HG03025 (cell line): Measurements from ENCODE around the gene GLG1.
"Not testable (repeated sequence)": the region's sequence is repeated elsewhere in the genome, so short reads cannot be mapped to it uniquely, and the experiment has no call there.

Experiments
- ATAC-seq: cut with Tn5 transposase; IDR thresholded peaks from one replicate; pipeline ENCODE4 v1.9.1; 2021; ENCODE audit warnings: mild to moderate bottlenecking, moderate library complexity; ENCODE audit not compliant: unreplicated experiment, low FRiP score

GLG1 gene

GRCh38 chr16:74450967-74451760 is 155.8 kb downstream of the GLG1 start:
- no peak for ATAC-seq

- no peak for ATAC-seq
These were observed 156.7 kb downstream of the GLG1 start for GRCh38 chr16:74450236-74450635.

DNA sequence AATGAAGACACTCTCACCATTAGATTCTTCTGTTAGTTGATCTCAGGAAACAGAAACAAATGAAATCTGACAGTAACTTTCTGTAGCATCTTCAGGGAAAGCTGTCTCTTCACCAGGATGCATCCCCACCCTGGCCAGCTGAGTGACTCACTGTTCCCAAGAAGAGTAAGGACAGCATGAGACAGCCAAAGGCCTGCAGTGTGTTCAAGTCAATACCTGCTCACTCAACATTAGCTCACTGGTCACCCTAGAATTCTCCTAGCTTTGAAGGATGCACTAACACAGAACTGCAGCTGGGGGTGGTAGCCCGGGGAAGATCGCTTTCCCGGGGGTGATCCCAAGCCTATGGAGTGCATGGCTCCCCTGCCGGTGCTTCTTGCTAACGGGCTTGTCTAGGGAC is 157.4 kb downstream of the GLG1 start:
- no peak for ATAC-seq

GRCh38 chr16:74448990-74449389 is 157.9 kb downstream of the GLG1 start:
- no peak for ATAC-seq

GRCh38 chr16:74447578-74447977 is 159.3 kb downstream of the GLG1 start:
- no peak for ATAC-seq

- ATAC-seq, result no peak
These were observed 160.0 kb downstream of the GLG1 start for GRCh38 chr16:74446866-74447265.

GRCh38 chr16:74443624-74444346 is 163.1 kb downstream of the GLG1 start:
- not testable (repeated sequence) for ATAC-seq

GRCh38 chr16:74439685-74440084 is 167.2 kb downstream of the GLG1 start:
- ATAC-seq, result no peak

GRCh38 chr16:74438492-74438979 is 168.4 kb downstream of the GLG1 start:
- ATAC-seq, result no peak

- no peak for ATAC-seq
These were observed 175.4 kb downstream of the GLG1 start for GRCh38 chr16:74431516-74431915.

GRCh38 chr16:74430036-74430712 is 176.7 kb downstream of the GLG1 start:
- not testable (repeated sequence) for ATAC-seq

DNA sequence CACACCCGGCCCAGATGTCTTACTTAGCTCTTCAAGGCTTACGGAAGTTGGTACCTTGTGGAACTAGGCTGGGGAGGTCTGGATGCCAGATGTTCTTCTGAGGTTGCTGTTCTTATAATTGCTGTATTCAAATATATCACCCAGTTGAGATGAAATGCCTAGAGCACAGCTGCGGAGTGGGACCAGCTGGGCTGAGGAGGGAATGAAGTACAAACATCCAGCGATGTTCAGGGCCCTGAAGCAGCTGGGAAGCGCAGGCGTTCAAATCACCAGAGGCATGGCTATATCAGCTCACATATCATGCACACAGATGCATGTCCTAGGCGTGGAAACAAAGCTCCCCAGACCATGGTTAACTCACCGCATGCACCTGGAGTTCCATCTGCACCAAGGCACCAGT is 178.4 kb downstream of the GLG1 start:
- ATAC-seq, result not testable (repeated sequence)

- not testable (repeated sequence) for ATAC-seq
These were observed 181.2 kb downstream of the GLG1 start for GRCh38 chr16:74425751-74426150.

GRCh38 chr16:74423721-74424120 is 183.2 kb downstream of the GLG1 start:
- not testable (repeated sequence) for ATAC-seq

GRCh38 chr16:74422086-74422485 is 184.8 kb downstream of the GLG1 start:
- not testable (repeated sequence) for ATAC-seq

- ATAC-seq, result not testable (repeated sequence)
These were observed 185.5 kb downstream of the GLG1 start for GRCh38 chr16:74421482-74421785.

DNA sequence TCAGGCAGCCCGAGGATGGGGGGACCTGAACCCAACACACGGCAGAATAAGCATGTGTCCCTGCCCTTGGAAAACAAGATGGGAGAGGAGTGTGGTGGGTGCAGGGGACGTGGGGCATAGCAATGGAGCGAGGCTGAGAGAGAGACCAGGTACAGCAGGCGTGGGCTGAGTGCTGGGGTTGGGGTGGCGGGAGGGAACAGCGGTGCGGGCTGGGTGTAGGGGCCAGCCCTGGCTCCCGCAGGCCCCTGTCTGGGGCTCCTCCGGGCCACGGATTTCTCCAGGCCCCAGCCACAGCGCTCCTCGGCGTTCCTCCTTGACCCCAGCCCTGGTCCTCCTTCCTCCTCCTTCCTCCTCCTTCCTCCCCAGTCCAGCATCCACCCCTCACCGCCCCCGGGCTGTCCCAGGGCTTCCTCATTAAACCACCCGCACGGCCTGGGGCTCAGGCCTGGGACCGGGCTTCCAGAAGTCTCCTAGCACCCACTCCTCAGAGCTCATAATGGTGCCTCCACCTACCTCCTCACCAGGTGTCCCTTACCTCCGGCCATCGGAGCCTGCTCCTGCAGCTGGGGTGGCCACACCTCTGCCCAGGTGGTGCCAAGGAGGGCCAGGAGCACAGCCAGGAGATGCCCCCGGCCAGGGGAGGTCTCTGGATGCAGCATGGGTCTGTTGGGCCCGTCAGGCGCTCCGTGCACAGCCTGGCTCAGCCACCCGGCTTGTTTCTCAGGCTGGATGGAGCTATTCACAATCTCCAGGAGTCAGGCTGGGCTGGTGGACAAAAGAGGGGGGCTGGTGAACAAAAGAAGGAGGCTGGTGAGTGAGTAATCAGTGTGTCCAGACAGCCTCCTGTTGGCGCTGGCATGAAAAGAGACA is 186.1 kb downstream of the GLG1 start, which contains the start of gene CLEC18B:
Gene CLEC18B (minus strand): TSS at position 867 of the 870 bp plus-strand sequence. CDS start 208 bp downstream, at position 659.
- ATAC-seq, result not testable (repeated sequence)

DNA sequence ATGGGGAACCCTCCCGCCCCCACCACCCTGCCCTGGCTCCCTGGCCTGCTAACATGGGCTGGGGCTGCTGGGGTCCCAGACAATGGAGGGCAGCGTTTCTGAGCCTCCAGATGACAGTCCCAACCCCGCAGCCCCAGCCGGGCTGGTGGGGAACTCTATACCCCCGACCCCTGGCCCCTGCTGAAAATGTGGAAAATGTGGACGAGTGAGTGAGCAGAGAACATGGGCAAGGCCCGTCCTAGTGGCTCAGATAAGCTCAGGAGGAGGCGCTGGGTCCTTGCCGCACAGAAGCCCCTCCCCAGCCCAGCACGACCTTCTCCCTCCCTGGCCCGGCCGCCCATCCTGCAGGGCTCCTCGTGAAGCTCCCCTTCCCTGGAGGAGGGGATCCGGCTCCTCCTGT is 187.1 kb downstream of the GLG1 start:
- ATAC-seq, result not testable (repeated sequence)

DNA sequence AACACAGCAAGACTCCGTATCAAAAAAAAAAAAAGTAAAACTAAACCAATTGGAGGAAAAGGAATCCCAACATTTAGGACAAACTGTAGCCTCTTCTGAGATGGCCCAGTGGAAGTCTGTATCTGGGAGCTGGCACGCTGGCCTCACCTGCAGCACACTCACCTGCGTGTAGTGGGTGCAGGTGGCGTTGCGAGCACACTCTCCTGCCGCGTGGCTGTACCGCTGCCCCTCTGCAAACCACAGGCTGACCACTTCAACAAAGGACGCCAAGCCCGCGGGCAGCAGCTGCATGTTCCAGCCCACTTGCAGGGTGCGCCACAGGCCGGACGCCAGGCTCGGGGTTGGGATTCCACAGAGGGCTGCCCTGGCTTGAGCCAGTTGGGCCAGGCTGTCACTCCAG is 189.0 kb downstream of the GLG1 start:
- not testable (repeated sequence) for ATAC-seq

- ATAC-seq, result not testable (repeated sequence)
These were observed 193.0 kb downstream of the GLG1 start for GRCh38 chr16:74413920-74414319.
